ENCODE measurements around the gene FERMT3. TPM values are rescaled to one million over a fixed set of nuclear protein-coding genes. Genes with fewer than 3 reads are reported as not detected.

The FERMT3 gene
- total and polyA plus RNA-seq, 2 of the 13 experiments (the other 11 are each of a cell fraction or from before 2014, with no cell fraction given), result 0.29 TPM; not detected in 1

- no peak for TF ChIP-seq TRIM22 (IDR thresholded peaks at IDR 0.05)
- TF ChIP-seq, protein P1, sequence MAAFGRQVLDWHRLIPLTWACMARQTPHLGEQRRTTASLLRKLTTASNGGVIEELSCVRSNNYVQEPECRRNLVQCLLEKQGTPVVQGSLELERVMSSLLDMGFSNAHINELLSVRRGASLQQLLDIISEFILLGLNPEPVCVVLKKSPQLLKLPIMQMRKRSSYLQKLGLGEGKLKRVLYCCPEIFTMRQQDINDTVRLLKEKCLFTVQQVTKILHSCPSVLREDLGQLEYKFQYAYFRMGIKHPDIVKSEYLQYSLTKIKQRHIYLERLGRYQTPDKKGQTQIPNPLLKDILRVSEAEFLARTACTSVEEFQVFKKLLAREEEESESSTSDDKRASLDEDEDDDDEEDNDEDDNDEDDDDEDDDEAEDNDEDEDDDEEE (CRISPR knock-in tag; IDR thresholded peaks at IDR 0.05), result no peak
- TF ChIP-seq GATAD1 (CRISPR knock-in tag; IDR thresholded peaks at IDR 0.05), result peak; percentile 88
- no peak for TF ChIP-seq ZNF263 (CRISPR knock-in tag; IDR thresholded peaks at IDR 0.05)
- TF ChIP-seq SYNCRIP (IDR thresholded peaks at IDR 0.05; ENCODE audit: insufficient read depth, low read depth, low read length), result no peak
- no peak for TF ChIP-seq SIX4 (CRISPR knock-in tag; IDR thresholded peaks at IDR 0.05)
- TF ChIP-seq MBD4 (IDR thresholded peaks at IDR 0.05; ENCODE audit: borderline replicate concordance, low read length), result no peak
- no peak for TF ChIP-seq NFIB (CRISPR knock-in tag; IDR thresholded peaks at IDR 0.05; ENCODE audit: borderline replicate concordance)
- TF ChIP-seq RFX1 (IDR thresholded peaks at IDR 0.05), result no peak
- no peak for TF ChIP-seq ZNF34 (CRISPR knock-in tag; IDR thresholded peaks at IDR 0.05; ENCODE audit: borderline replicate concordance)
- no peak; the same call in 1 of the 2 replicates for TF ChIP-seq GTF3A (CRISPR knock-in tag; conservative IDR thresholded peaks at IDR 0.05)
- TF ChIP-seq ZSCAN5A (CRISPR knock-in tag; IDR thresholded peaks at IDR 0.05; ENCODE audit: borderline replicate concordance), result no peak
- TF ChIP-seq RAD21 (CRISPR knock-in tag; IDR thresholded peaks at IDR 0.05), result peak; percentile 21; the same call in 1 of the 2 replicates
- no peak for TF ChIP-seq NCOA5 (CRISPR knock-in tag; IDR thresholded peaks at IDR 0.05)
- no peak for TF ChIP-seq ZNF816 (CRISPR knock-in tag; IDR thresholded peaks at IDR 0.05; ENCODE audit: borderline replicate concordance)
- TF ChIP-seq IKZF1 (IDR thresholded peaks at IDR 0.05), result no peak
- peak; percentile 41; the same call in 1 of the 2 replicates for TF ChIP-seq PITX1 (CRISPR knock-in tag; IDR thresholded peaks at IDR 0.05)
- no peak; the same call in 1 of the 2 replicates for TF ChIP-seq ZNF746 (CRISPR knock-in tag; IDR thresholded peaks at IDR 0.05)
- no peak for TF ChIP-seq ZNF678 (CRISPR knock-in tag; IDR thresholded peaks at IDR 0.05)
- TF ChIP-seq ZNF460 (CRISPR knock-in tag; IDR thresholded peaks at IDR 0.05; ENCODE audit: borderline replicate concordance), result no peak; the same call in 1 of the 2 replicates
- TF ChIP-seq ZFP62 (CRISPR knock-in tag; IDR thresholded peaks at IDR 0.05), result no peak
- peak; percentile 17; the same call in 1 of the 2 replicates for TF ChIP-seq ZNF703 (CRISPR knock-in tag; IDR thresholded peaks at IDR 0.05; ENCODE audit: borderline replicate concordance)
- no peak for TF ChIP-seq ZNF724P (CRISPR knock-in tag; IDR thresholded peaks at IDR 0.05; ENCODE audit: borderline replicate concordance)
- TF ChIP-seq BCL6 (CRISPR knock-in tag; IDR thresholded peaks at IDR 0.05), result no peak; the same call in 1 of the 2 replicates
- TF ChIP-seq TAF1 (CRISPR knock-in tag; IDR thresholded peaks at IDR 0.05), result no peak
- peak; percentile 49; the same call in 1 of the 2 replicates for TF ChIP-seq ZNF557 (CRISPR knock-in tag; IDR thresholded peaks at IDR 0.05)
- TF ChIP-seq FOXK1 (CRISPR knock-in tag; IDR thresholded peaks at IDR 0.05; ENCODE audit: borderline replicate concordance, low read depth), result peak; percentile 89; the same call in 1 of the 2 replicates
- TF ChIP-seq ZKSCAN8 (CRISPR knock-in tag; IDR thresholded peaks at IDR 0.05; ENCODE audit: borderline replicate concordance), result no peak
- 0 out of 2 replicates have a peak, but pooled peaks have one; percentile 13 for TF ChIP-seq RFX3 (CRISPR knock-in tag; IDR thresholded peaks at IDR 0.05)
Observed at GRCh38 chr11:64269540-64270220, 63.2 kb downstream of the FERMT3 start (continued).
